Suprapubic skin (tissue), 4 donors: ENCODE data around the gene STAC3. TPM values are rescaled to one million over a fixed set of nuclear protein-coding genes. Genes with fewer than 3 reads are reported as not detected.

Experiments
- DNase-seq, 2 donors: peaks; one replicate each; pipeline ENCODE4 v3.0.0-alpha.2; 2019; ENCODE audit warnings: low spot score in 2 of 2
- H3K27ac ChIP-seq: fragments of 200-600 bp; sonication (generic); one replicate; pipeline ENCODE4 v1.5.1; 2019
- H3K27me3 ChIP-seq: fragments of 200-600 bp; sonication (generic); one replicate; pipeline ENCODE4 v1.5.1; 2019
- H3K36me3 ChIP-seq: fragments of 200-600 bp; sonication (generic); one replicate; pipeline ENCODE4 v1.5.1; 2019
- H3K4me1 ChIP-seq: fragments of 200-600 bp; sonication (generic); one replicate; pipeline ENCODE4 v1.5.1; 2019
- H3K4me3 ChIP-seq: fragments of 200-600 bp; sonication (generic); one replicate; pipeline ENCODE4 v1.5.1; 2019; ENCODE audit warnings: mild to moderate bottlenecking
- H3K9me3 ChIP-seq: fragments of 200-600 bp; sonication (generic); one replicate; pipeline ENCODE4 v1.5.1; 2019
- EP300 ChIP-seq: sonication (generic); formaldehyde crosslinking; IDR thresholded peaks from one replicate; pipeline ENCODE4 v1.6.1; 2017; ENCODE audit warnings: antibody characterized with exemption
- POLR2A ChIP-seq, 2 donors: fragments of 450-650 bp; IDR thresholded peaks; one replicate each; pipeline ENCODE4 v1.6.1; 2017; ENCODE audit warnings: antibody characterized with exemption in 2 of 2, mild to moderate bottlenecking in 2 of 2, moderate library complexity in 2 of 2
- POLR2AphosphoS5 ChIP-seq, 3 donors: sonication (generic); formaldehyde crosslinking; IDR thresholded peaks; one replicate each; pipeline ENCODE4 v1.6.1; 2017; ENCODE audit warnings: antibody characterized with exemption in 3 of 3
- WGBS: methylation state at CpG from one replicate; pipeline ENCODE4 v1.1.5; 2018; 5-methylcytosine and 5-hydroxymethylcytosine counted together
- total RNA-seq, 4 donors: library from RNA; depleted of rRNA; stranded (reverse); fragments of >200 nt; gene quantifications; one replicate each; pipeline ENCODE4 v1.1.0, GENCODE V29; 2016
- TF ChIP-seq, protein P1 (sequence below), 2 donors: fragments of 200-600 bp in 1 of 2; fragments of 450-650 bp in 1 of 2; sonication (generic) in 1 of 2; IDR thresholded peaks; one replicate each; pipeline ENCODE4 v1.5.1; 2016 to 2019; ENCODE audit warnings: antibody characterized with exemption in 2 of 2, mild to moderate bottlenecking in 1 of 2, moderate library complexity in 1 of 2

The STAC3 gene
- total RNA-seq, 4 donors from 2014 or later = 1.7 to 3.0 (median 2.1) TPM

DNA sequence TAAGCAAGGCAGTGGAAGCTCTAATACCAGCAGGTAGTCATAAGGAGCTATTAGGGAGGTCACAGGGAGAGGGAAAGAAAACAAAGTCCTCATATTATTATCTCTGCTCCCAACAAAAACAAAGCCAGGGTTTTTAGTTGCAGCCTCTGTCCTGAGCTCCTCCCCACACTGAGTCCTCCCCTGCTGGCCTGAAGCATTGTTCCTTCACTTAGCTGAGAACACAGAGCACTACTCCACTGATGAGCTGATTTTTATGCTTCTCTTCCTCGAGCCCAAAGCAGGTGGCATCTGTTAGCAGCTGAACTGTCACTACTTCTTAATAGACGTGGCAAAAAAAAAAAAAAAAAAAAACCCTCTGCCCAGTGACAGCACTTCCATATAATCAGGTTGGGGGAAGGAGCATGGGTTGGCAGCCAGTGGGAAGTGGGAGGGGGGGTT, 10.5 kb upstream of the STAC3 start:
- 44% methylated on average over 2 of the region's 2 CpGs for WGBS
- Histone ChIP-seq H3K36me3 (peaks cover 77% of the 10 kb centered on the region), H3K9me3 (no peaks in the 10 kb centered on the region), H3K4me3 (no peak overlapping the region), H3K27me3 (no peaks in the 10 kb centered on the region), H3K27ac (no peak overlapping the region), H3K4me1 (no peaks in the 10 kb centered on the region)
- no peak for DNase-seq
- TF ChIP-seq POLR2AphosphoS5 (IDR thresholded peaks at IDR 0.05) (no peak), POLR2A (IDR thresholded peaks at IDR 0.05) (no peak), EP300 (no peak)
- TF ChIP-seq, protein P1, sequence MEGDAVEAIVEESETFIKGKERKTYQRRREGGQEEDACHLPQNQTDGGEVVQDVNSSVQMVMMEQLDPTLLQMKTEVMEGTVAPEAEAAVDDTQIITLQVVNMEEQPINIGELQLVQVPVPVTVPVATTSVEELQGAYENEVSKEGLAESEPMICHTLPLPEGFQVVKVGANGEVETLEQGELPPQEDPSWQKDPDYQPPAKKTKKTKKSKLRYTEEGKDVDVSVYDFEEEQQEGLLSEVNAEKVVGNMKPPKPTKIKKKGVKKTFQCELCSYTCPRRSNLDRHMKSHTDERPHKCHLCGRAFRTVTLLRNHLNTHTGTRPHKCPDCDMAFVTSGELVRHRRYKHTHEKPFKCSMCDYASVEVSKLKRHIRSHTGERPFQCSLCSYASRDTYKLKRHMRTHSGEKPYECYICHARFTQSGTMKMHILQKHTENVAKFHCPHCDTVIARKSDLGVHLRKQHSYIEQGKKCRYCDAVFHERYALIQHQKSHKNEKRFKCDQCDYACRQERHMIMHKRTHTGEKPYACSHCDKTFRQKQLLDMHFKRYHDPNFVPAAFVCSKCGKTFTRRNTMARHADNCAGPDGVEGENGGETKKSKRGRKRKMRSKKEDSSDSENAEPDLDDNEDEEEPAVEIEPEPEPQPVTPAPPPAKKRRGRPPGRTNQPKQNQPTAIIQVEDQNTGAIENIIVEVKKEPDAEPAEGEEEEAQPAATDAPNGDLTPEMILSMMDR (IDR thresholded peaks at IDR 0.05) = no peak

DNA sequence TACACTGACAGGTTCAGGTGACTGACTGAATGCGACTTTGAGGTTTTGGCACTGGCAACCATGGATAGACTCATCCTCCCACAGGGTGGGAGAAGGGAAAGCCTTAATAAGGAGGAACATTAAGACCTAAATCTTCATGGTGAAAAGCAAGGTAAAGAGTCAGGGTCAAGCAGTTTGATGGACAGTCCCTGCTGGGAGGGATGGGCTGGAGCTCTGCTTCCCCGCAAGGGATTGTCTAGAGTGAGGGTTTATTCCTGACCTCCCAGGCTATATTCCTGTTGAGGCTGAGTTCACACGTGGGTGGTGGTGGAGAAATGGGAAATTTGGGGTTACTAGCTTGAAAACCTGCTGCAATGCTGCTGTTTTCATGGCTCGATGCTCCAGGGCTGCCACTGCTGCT, 9.4 kb upstream of the STAC3 start:
- WGBS = 91% methylated on average over 4 of the region's 4 CpGs
- H3K27me3 ChIP-seq = no peaks in the 10 kb centered on the region
- no peak for TF ChIP-seq POLR2A (IDR thresholded peaks at IDR 0.05)
- no peak for TF ChIP-seq EP300
- TF ChIP-seq, protein P1 (IDR thresholded peaks at IDR 0.05) = no peak
- no peak for TF ChIP-seq POLR2AphosphoS5 (IDR thresholded peaks at IDR 0.05)
- no peaks in the 10 kb centered on the region for H3K4me1 ChIP-seq
- H3K36me3 ChIP-seq = peaks cover 77% of the 10 kb centered on the region
- H3K4me3 ChIP-seq = no peak overlapping the region
- no peak overlapping the region for H3K27ac ChIP-seq
- no peak for DNase-seq
- H3K9me3 ChIP-seq = no peaks in the 10 kb centered on the region

DNA sequence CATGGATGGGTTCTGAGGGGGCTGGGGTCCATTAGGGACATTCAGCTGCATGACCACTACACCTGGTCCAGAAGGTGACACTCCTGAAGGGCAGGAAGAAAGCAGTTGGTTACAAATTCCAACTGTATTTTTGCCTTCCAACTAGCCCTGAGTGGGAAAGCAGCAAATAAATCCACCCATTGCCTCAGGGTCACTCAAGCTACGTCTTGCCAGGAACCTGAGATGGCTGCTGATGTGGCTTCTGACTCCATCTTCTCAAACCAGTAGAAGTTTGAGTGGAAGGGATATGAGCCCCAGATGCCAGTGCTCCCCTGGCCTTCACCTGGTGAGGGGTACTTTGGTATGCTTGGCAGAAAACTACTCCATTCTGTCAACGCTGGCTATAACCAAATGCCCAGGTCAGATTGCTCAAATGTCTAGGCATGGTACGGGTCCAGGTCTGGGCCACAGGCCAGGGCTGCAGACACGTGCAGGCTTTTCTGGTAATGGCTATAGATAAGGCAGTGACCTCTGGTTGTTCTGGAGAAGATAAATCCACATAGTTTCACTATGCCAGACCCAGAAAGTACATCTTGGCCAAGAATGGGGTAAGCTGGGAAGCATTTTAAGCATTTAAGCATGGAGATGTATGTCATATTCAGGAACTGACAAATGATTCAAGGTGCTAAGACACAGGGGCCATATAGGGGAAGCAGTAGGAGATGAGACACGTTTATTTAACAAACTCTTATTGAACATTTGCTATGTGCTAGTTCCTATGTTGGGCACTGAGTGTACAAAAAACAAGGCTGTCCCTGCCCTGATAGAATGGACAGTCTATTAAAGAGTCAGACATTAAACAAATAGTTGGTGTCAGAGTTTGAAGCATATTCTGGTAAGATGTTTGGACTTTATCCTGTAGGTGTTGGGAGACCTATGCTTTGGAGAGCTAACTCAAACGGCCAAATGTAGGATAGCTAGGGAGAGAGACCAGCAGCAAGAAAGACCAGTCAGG, 8.3 kb upstream of the STAC3 start:
- DNase-seq = no peak
- peaks cover 80% of the 10 kb centered on the region for H3K36me3 ChIP-seq

DNA sequence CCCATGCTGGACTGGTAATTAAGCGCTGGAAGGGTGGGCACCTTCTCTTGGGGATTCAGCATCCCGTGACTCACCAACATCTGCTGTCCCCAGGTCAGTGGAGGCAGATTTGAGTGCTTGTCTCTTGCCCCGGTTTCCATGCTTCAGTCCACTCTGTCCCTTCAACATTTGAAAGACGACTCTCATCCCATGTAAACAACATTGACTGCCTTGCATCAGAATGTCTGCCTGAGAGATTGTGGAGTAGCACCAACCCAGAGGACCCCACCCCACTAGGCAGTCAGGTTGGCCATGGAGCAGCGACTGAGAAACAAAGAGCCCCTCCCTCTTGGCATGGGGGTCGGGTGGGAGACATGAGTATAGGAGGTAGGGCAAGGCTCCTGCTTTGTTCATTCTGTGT, 4.9 kb upstream of the STAC3 start:
- Histone ChIP-seq H3K4me3 (no peak overlapping the region), H3K4me1 (no peaks in the 10 kb centered on the region), H3K27ac (no peak overlapping the region), H3K9me3 (no peaks in the 10 kb centered on the region), H3K36me3 (peaks cover 66% of the 10 kb centered on the region), H3K27me3 (no peaks in the 10 kb centered on the region)
- WGBS = 93% methylated on average over 6 of the region's 6 CpGs
- DNase-seq = no peak
- TF ChIP-seq, protein P1 (IDR thresholded peaks at IDR 0.05) = no peak
- TF ChIP-seq EP300 (no peak), POLR2AphosphoS5 (IDR thresholded peaks at IDR 0.05) (no peak), POLR2A (IDR thresholded peaks at IDR 0.05) (no peak)

More for the DNA sequence above, 8.3 kb upstream of the STAC3 start:
- WGBS = 84% methylated on average over 6 of the region's 6 CpGs
- Histone ChIP-seq H3K27ac (no peak overlapping the region), H3K4me1 (no peaks in the 10 kb centered on the region), H3K4me3 (no peak overlapping the region), H3K27me3 (no peaks in the 10 kb centered on the region), H3K9me3 (no peaks in the 10 kb centered on the region)
- TF ChIP-seq EP300 (no peak), POLR2AphosphoS5 (IDR thresholded peaks at IDR 0.05) (no peak), POLR2A (IDR thresholded peaks at IDR 0.05) (no peak)
- TF ChIP-seq, protein P1 (IDR thresholded peaks at IDR 0.05) = no peak
